NCI-H774 (cell line): Measurements from ENCODE around the gene MORN3.
"Not testable (repeated sequence)": the region's sequence is repeated elsewhere in the genome, so short reads cannot be mapped to it uniquely, and the experiment has no call there.

Experiments used
- DNase-seq: peaks from one replicate; lab custom pipeline; 2025; lab: John Stamatoyannopoulos, UW

The MORN3 gene

DNA sequence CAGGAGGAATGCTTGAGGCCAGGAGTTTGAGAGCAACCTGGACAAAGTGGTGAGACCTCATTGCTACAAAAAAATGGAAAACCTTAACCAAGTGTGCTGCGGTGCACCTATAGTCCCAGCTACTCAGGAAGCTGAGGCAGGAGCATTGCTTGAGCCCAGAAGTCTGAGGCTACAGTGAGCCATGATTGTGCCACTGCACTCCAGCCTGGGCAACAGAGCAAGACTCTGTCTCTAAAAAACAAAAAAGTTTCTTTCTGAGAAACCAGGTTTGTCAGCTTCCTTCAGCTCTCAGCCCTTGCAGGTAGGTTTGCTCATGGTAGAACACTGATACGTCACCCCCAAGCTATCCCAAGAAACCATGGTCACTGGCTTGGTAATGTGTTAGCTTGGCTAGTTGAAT lies 20.0 kb upstream of the MORN3 start:
- no peak for DNase-seq

GRCh38 chr12:121688966-121689365 lies 19.5 kb upstream of the MORN3 start:
- no peak for DNase-seq

- not testable (repeated sequence) for DNase-seq
Observed at GRCh38 chr12:121679661-121680197, 10.3 kb upstream of the MORN3 start.

DNA sequence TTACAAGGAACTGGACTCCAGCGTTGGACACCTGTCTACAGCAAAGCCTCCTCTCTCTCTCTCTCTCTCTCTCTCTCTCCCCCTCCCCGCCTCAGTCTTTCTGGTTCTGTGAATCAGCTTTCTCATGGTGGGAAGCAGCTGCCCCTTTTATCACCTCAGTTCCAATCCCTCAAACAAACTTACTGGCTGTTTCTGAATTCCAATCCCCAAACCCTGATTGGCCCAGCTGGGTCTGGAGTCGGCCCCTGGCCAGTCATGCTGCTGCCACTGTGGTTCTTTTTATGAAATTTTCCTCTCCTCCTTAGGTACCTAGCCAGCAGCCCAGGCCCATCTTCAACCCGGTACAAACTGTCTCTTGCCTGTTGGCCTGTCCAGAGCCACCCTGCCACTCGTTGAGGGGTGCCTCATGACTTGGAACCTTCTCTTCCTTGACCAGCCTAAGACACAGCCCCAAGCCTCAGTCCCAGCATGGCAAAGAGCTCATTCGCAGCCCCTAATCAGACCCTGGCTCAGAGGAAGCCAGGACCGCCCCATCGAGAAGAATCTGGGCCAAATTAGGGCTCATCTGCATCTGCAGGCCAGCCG lies 9.4 kb upstream of the MORN3 start:
- DNase-seq, result no peak

GRCh38 chr12:121678305-121678704 lies 8.9 kb upstream of the MORN3 start:
- DNase-seq, result no peak

- DNase-seq, result no peak
Observed at GRCh38 chr12:121676190-121676589, 6.7 kb upstream of the MORN3 start.

DNA sequence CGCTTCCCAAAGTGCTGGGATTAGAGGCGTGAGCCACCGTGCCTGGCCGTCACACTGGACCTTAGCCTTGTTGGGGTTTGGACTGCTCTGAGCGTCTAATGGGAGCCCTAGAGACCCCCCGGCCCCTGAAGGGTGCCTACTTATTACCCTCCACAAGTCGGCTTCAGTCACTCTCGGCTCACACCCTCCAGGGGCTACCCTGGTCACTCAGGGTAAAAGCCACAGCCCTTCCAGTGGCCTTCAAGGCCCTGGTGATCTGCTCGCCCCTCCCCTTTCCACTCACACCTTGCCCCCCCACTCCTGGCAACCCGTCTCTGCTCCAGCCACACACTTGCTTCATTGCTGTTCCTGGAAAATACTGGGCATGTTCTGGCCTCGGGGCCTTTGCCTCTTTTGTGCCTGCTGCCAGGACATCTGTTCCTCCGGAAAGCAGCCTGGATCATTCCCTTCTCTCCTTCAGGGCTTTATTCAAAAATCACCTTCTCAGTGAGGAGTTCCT lies 3.6 kb upstream of the MORN3 start:
- peak; percentile 25 for DNase-seq

DNA sequence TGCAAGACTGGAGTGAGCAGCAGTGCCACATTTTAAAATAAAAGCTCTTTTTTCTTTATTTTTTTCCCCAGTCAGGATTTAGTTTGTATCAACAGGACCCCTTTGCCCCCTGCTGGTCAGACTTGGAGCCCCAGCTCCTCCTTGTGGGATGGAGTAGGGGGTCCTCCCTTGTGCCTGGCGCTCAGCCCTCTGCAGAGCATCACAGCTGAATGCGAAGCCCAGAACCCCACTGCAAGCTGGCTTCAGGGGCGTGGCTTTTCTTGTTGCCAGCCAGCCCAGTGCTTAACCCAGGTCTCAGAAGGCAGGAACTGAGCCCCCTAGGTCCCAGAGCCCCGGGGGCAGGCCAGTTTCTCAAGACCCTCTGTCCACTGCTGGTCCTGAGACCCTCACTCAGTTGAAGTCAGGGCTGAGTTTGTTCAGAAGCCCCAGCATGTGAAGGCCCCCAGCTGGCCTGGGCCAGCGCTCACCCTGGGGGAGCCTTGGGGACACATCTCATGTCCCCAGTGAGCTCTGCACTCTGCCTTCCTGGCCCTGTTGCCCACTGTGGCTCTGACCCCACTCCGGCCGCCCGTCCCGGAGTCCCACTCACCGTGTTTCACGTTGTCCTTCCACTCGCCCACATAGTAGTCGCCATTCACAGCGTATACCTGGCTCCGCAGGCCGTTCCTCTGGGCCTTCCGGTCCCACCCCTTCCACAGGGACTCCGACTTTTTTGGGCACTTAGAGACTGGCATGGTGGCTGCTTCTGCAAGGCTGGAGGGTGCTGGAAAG lies 519 bp downstream of the MORN3 start:
- DNase-seq, result no peak

DNA sequence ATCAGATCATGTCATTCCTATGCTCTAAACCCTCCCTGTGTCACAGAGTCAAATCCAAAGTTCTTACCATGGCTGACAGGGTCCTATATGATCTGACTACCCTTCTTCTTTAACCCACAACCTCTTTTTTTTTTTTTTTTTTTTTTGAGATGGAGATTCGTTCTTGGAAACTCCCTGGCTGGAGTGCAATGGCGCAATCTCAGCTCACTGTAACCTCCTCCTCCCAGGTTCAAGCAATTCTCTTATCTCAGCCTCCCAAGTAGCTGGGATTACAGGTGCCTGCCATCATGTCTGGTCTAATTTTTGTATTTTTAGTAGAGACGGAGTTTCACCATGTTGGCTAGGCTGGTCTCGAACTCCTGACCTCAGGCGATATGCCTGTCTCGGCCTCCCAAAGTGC lies 2.6 kb downstream of the MORN3 start:
- DNase-seq, result not testable (repeated sequence)

DNA sequence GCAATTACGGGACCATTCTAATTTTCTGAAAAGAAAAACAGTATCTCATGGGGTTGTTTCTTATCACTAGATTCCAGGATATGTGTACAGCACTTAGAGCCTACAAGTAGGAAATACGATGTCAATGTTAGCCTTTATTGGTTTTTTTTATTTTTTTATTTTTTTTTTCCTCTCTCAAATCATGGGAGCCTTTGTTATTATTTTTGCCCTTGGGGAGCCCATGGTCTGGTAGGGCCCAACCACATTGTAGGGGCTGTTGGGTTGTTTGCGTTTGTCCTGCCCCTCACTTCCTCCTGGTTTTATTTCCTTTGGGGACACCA lies 5.9 kb downstream of the MORN3 start:
- no peak for DNase-seq

DNA sequence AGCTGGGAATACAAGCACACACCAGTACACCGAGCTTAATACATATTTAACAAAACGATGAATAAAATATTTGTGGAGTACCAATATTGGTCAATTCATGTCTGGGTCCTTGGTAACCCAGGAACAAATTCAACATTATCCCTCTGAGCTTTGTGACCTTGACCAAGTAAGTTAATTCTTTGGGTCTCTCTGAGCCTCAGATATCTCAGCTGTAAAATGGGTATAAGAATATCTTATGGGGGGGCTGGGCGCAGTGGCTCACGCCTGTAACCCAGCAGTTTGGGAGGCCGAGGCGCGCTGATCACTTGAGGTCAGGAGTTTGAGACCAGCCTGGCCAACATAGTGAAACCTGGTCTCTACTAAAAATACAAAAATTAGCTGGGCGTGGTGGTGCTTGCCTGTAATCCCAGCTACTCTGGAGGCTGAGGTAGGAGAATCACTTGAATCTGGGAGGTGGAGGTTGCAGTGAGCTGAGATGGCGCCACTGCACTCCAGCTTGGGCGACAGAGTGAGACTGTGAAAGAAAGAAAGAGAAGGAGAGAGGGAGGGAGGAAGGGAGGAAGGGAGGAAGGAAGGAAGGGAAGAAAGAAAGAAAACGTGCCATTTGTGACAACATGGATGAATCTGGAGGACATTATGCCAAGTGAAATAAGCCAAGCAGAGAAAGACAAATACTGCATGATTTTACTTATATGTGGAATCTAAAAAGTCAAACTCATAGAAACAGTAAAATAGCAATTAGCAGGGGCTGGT lies 7.9 kb downstream of the MORN3 start:
- DNase-seq, result not testable (repeated sequence)

GRCh38 chr12:121657305-121658008 lies 12.0 kb downstream of the MORN3 start:
- DNase-seq, result no peak

DNA sequence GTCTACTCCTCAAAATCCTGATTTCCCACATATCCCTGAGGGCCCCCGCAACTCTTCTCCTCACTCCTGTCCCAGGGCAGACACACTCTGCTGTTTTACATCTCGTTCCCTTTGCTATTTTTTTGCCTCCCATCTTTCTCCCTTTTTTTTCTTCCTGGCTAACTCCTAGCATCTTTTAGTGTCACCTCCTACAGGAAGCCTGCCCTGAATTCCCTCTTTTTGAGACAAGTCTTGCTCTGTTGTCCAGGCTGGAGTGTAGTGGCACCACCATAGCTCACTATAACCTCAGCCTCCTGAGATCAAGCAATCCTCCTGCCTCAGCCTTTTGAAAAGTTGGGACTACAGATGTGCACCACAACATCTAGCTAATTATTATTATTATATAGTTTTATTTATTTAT lies 13.3 kb downstream of the MORN3 start:
- no peak for DNase-seq

DNA sequence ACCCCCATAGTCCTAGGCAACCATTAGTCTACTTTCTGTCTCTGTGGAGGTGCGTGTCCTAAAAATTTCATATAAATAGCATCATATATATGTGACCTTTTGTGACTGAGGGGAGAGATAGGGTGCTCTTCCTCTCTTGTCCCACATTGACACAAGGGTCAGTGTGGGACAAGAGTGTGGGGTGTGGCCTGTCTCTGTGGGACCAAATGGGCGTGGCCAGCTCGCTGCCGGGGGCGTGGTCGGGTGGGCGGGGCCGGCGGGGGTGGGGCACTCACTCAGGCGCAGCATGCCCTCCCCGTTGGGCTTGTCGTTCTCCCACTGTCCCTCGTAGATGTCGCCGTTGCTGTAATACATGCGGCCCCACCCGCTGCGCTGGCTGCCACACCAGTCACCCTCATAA lies 15.5 kb downstream of the MORN3 start:
- DNase-seq, result no peak

DNA sequence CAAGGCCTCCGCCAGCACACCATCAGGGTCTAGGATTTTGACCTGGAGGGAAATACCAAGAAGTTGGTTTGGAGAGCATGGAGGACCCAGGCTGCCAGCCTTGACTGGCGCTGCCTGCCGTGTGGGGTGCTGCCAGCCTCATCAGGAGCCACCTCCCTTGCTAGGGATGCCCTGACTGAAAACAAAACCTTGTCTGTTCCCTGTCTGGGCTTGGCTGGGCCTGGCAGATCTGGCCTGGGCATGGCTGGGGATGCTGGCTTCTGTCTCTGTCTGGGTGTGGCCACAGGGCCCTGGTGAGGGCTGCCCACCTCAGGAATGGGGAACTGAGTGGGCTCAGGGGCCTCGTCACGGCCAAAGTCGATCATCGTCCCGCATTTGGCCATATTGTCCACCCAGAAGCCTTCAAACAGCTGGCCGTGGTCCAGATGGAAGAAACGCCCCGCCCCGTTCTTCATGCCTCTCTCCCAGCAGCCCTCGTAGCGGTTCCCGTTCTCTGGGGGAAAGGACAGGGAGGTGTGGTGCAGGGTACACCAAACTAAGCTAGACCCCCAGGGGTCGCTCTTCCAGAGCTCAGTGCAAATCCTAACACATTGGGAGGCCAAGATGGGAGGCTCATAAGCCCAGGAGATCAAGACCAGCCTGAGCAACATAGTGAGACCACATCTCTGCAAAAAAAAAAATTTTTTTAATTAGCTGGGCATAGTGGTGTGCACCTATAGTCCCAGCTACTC lies 16.5 kb downstream of the MORN3 start:
- no peak for DNase-seq

GRCh38 chr12:121651320-121651719 lies 18.1 kb downstream of the MORN3 start:
- no peak for DNase-seq

DNA sequence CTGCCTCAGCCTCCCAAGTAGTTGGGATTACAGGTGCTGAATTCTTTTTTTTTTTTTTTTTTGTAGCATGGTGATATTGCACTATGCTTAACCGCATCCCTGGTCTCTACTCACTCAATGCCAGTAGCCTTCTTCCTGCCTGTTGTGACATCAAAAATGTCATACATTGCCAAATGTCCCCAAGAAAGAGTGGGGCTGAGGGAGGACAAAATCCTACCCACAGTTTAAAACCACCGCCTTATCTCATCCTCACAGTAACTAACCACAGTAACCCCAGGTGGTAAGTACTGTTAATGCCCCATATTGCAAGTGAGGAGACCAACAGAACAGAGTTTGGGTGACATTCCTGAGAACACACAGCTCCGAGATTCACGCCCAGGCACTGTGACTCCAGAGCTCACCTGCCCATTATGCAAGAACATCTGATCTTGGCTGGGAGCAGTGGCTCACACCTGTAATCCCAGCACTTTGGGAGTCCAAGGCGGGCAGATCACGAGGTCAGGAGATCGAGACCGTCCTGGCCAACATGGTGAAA lies 19.6 kb downstream of the MORN3 start:
- no peak for DNase-seq

DNA sequence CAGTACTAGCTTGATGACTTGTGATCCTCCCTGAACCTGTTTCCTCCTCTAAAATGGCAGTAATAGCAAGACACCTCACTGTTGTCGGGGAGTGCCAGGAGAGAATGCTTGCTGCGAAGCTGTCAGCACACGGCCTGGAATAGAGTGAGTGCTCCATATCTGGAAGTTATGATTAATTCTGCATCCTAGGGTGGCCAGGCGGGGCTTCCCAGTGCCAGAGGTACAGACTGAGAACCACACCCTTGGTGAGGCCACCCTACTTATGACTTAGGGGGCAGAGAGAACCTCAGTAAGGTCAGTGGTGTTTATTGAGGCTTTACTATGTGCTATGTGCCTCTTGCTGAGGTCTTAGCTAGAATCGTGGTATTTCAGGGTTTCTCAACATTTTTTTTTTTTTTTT lies 20.1 kb downstream of the MORN3 start:
- DNase-seq, result no peak

DNA sequence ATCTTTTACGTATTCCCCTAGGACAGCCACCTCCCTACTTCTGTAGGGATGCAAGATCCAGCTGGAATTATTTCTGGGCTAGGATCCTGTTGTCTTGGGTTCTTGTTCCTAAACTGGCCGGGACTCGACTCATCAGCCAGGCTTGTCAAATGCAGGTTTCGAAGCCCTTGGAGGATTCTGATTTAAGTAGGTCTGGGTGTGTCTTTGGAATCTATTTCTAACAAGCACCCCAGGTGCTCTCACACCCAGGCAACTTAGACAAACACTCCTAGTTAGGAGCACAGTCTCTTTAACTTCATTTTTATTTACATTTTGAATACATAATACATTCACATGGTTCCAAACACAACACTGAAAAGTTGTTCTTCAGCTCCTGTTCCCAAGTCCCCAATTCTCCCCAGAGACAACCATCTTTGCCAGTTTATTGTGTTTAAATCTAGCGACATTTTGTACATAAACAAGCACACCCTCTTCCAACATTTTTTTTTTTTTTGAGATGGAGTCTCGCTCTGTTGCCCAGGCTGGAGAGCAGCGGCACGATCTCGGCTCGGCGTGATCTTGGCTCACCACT lies 20.9 kb downstream of the MORN3 start:
- DNase-seq, result no peak

DNA sequence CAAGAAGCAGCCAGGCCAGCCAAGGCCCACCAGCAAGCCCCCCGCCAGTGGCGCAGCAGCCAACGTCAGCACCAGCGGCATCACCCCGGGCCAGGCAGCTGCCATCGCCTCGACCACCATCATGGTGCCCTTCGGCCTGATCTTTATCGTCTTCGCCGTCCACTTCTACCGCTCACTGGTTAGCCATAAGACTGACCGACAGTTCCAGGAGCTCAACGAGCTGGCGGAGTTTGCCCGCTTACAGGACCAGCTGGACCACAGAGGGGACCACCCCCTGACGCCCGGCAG lies 28.2 kb downstream of the MORN3 start:
- no peak for DNase-seq
